Measurements from ENCODE around the gene VTA1.

The VTA1 gene

GRCh38 chr6:142262231-142262630, 115.2 kb downstream of the VTA1 start:
- no peak overlapping the region for H3K4me2 ChIP-seq
- H3K4me1 ChIP-seq: no peaks in the 10 kb centered on the region
- H3K36me3 ChIP-seq: no peaks in the 10 kb centered on the region
- no peak overlapping the region for H3K9ac ChIP-seq
- H4K20me1 ChIP-seq: no peaks in the 10 kb centered on the region
- H3K27me3 ChIP-seq: no peaks in the 10 kb centered on the region
- no peak overlapping the region for H3K27ac ChIP-seq
- no peak for TF ChIP-seq Cebpa-rat (IDR thresholded peaks at IDR 0.05)
- no peak overlapping the region for H3K4me3 ChIP-seq
- H3K9me3 ChIP-seq (replicated peaks in 1 of 11): peaks cover 0 to 4% (median 0%) of the 10 kb centered on the region in 11 experiments; a peak in 1 of 22 replicates

GRCh38 chr6:142265476-142265875, 118.4 kb downstream of the VTA1 start:
- Histone ChIP-seq H3K4me3 (no peak overlapping the region), H3K9ac (no peak overlapping the region), H3K4me2 (no peak overlapping the region), H3K36me3 (no peaks in the 10 kb centered on the region), H3K27me3 (no peaks in the 10 kb centered on the region), H3K27ac (no peak overlapping the region), H4K20me1 (no peaks in the 10 kb centered on the region), H3K9me3 (replicated peaks in 1 of 11) (no peaks in the 10 kb centered on the region), H3K4me1 (no peaks in the 10 kb centered on the region)
- no peak for TF ChIP-seq Cebpa-rat (IDR thresholded peaks at IDR 0.05)

GRCh38 chr6:142266060-142266459, 119.0 kb downstream of the VTA1 start:
- Histone ChIP-seq H3K4me1 (no peaks in the 10 kb centered on the region), H3K36me3 (no peaks in the 10 kb centered on the region), H3K9ac (no peak overlapping the region)

GRCh38 chr6:142271476-142271875, 124.4 kb downstream of the VTA1 start:
- Histone ChIP-seq H3K4me3 (no peak overlapping the region), H3K9me3 (replicated peaks in 1 of 11) (no peaks in the 10 kb centered on the region), H3K9ac (no peak overlapping the region), H4K20me1 (no peaks in the 10 kb centered on the region), H3K4me2 (no peak overlapping the region), H3K27ac (no peak overlapping the region), H3K4me1 (no peaks in the 10 kb centered on the region), H3K27me3 (no peaks in the 10 kb centered on the region), H3K36me3 (no peaks in the 10 kb centered on the region)
- TF ChIP-seq Cebpa-rat (IDR thresholded peaks at IDR 0.05): no peak

More at GRCh38 chr6:142266060-142266459, 119.0 kb downstream of the VTA1 start:
- Histone ChIP-seq H3K4me3 (no peak overlapping the region), H3K27ac (no peak overlapping the region), H3K9me3 (replicated peaks in 1 of 11) (no peaks in the 10 kb centered on the region), H3K27me3 (no peaks in the 10 kb centered on the region), H4K20me1 (no peaks in the 10 kb centered on the region), H3K4me2 (no peak overlapping the region)
- no peak for TF ChIP-seq Cebpa-rat (IDR thresholded peaks at IDR 0.05)

All from BLaER1 treated with 17β-estradiol and CSF1 and Interleukin-3, amounts not matched to agents 10 nM and 100 nM (cell line).